Trophoblast cell (in vitro differentiated cells and primary cell): ENCODE data around the gene SNRNP70.
A peak's percentile ranks its signal among the peaks of the same experiment; 100 is the strongest.
"Not testable (repeated sequence)": the region's sequence is repeated elsewhere in the genome, so short reads cannot be mapped to it uniquely, and the experiment has no call there.

Experiments
- DNase-seq, 2 donors: peaks; one replicate each; pipeline ENCODE4 v3.0.0-alpha.2; 2016
- H2AFZ ChIP-seq: 2 replicates; pipeline ENCODE4 v1.6.1; 2013; ENCODE audit warnings: low read length, moderate library complexity, mild to moderate bottlenecking; ENCODE audit not compliant: insufficient read depth, poor library complexity
- H2AK5ac ChIP-seq: 2 replicates; pipeline ENCODE4 v1.6.1; 2013; ENCODE audit warnings: mild to moderate bottlenecking, low read length
- H2BK120ac ChIP-seq: 2 replicates; pipeline ENCODE4 v1.6.1; 2013; ENCODE audit warnings: low read length, mild to moderate bottlenecking, moderate library complexity; ENCODE audit not compliant: insufficient read depth, poor library complexity
- H2BK12ac ChIP-seq: 2 replicates; pipeline ENCODE4 v1.6.1; 2013; ENCODE audit warnings: mild to moderate bottlenecking, low read length, moderate library complexity
- H2BK5ac ChIP-seq: 2 replicates; pipeline ENCODE4 v1.6.1; 2013; ENCODE audit warnings: low read length, low read depth, moderate library complexity, mild to moderate bottlenecking; ENCODE audit not compliant: poor library complexity
- H3K14ac ChIP-seq: 2 replicates; pipeline ENCODE4 v1.6.1; 2013; ENCODE audit warnings: mild to moderate bottlenecking, low read length
- H3K18ac ChIP-seq: 2 replicates; pipeline ENCODE4 v1.6.1; 2013; ENCODE audit warnings: mild to moderate bottlenecking, low read length
- H3K23ac ChIP-seq: 2 replicates; pipeline ENCODE4 v1.6.1; 2013; ENCODE audit warnings: low read length
- H3K27ac ChIP-seq: 2 replicates; pipeline ENCODE4 v1.5.1; 2013; ENCODE audit warnings: low read depth, mild to moderate bottlenecking, inconsistent platforms, low read length, moderate library complexity
- H3K27me3 ChIP-seq: 2 replicates; pipeline ENCODE4 v1.6.1; 2013; ENCODE audit warnings: inconsistent platforms, mild to moderate bottlenecking, low read length, moderate library complexity; ENCODE audit not compliant: insufficient read depth
- H3K36me3 ChIP-seq, 2 experiments: 1 replicate in 1 of 2; 2 replicates in 1 of 2; pipeline ENCODE4 v1.6.1; 2013; ENCODE audit warnings: low read length in 2 of 2, mild to moderate bottlenecking in 2 of 2, moderate library complexity in 1 of 2; ENCODE audit not compliant: insufficient read depth in 2 of 2, control insufficient read depth in 1 of 2
- H3K4ac ChIP-seq: 2 replicates; pipeline ENCODE4 v1.6.1; 2013; ENCODE audit warnings: low read depth, mild to moderate bottlenecking, low read length, moderate library complexity
- H3K4me1 ChIP-seq, 2 experiments: 1 replicate in 1 of 2; 2 replicates in 1 of 2; pipeline ENCODE4 v1.6.1; 2013; ENCODE audit warnings: low read length in 2 of 2, mild to moderate bottlenecking in 2 of 2, moderate library complexity in 1 of 2; ENCODE audit not compliant: insufficient read depth in 2 of 2, control insufficient read depth in 1 of 2
- H3K4me2 ChIP-seq: 2 replicates; pipeline ENCODE4 v1.6.1; 2013; ENCODE audit warnings: inconsistent platforms, mild to moderate bottlenecking, low read length, moderate library complexity
- H3K4me3 ChIP-seq: 2 replicates; pipeline ENCODE4 v1.5.1; 2013; ENCODE audit warnings: mild to moderate bottlenecking, low read depth, low read length, inconsistent platforms
- H3K79me1 ChIP-seq: one replicate; pipeline ENCODE4 v1.6.1; 2013; ENCODE audit warnings: low read length
- H3K79me2 ChIP-seq: 2 replicates; pipeline ENCODE4 v1.6.1; 2013; ENCODE audit warnings: low read length, mild to moderate bottlenecking; ENCODE audit not compliant: control insufficient read depth, insufficient read depth, poor library complexity
- H3K9ac ChIP-seq: 2 replicates; pipeline ENCODE4 v1.6.1; 2013; ENCODE audit warnings: mild to moderate bottlenecking, low read length
- H3K9me3 ChIP-seq: 2 replicates; pipeline ENCODE4 v1.6.1; 2013; ENCODE audit warnings: low read depth, mild to moderate bottlenecking, control low read depth, inconsistent platforms, low read length; ENCODE audit not compliant: insufficient read depth
- H4K12ac ChIP-seq: 2 replicates; pipeline ENCODE4 v1.6.1; 2013; ENCODE audit warnings: low read depth, mild to moderate bottlenecking, low read length, moderate library complexity
- H4K8ac ChIP-seq: 2 replicates; pipeline ENCODE4 v1.6.1; 2013; ENCODE audit warnings: low read depth, mild to moderate bottlenecking, low read length, moderate library complexity
- H4K91ac ChIP-seq: one replicate; pipeline ENCODE4 v1.6.1; 2013; ENCODE audit warnings: low read depth, mild to moderate bottlenecking, low read length, moderate library complexity
- WGBS: extraction: QIAGEN DNeasy Blood & Tissue Kit; methylation state at CpG from one replicate; pipeline ENCODE4 v1.1.7; 2013; ENCODE audit warnings: missing lambda C conversion rate; ENCODE audit not compliant: insufficient read length, insufficient coverage; ENCODE audit errors: extremely low coverage; 5-methylcytosine and 5-hydroxymethylcytosine counted together

Gene SNRNP70

GRCh38 chr19:49049011-49049410 is 36.2 kb upstream of the SNRNP70 start, which contains the start of gene CGB8:
CGB8 (minus strand) TSS chr19:49049111; CDS start chr19:49048739, 372 bp downstream.
- not testable (repeated sequence) for H2AFZ ChIP-seq
- WGBS, result no CpG with 5 or more reads among the region's 12 CpGs

GRCh38 chr19:49049834-49050233 is 35.4 kb upstream of the SNRNP70 start:
- not testable (repeated sequence) for DNase-seq, H3K4me2 ChIP-seq, H2AFZ ChIP-seq, H2AK5ac ChIP-seq, H4K12ac ChIP-seq, H4K8ac ChIP-seq, H3K9me3 ChIP-seq, H3K18ac ChIP-seq, H3K14ac ChIP-seq, H2BK120ac ChIP-seq, H3K79me2 ChIP-seq, H2BK12ac ChIP-seq, H3K9ac ChIP-seq, H3K79me1 ChIP-seq, H3K36me3 ChIP-seq, H3K27ac ChIP-seq, H2BK5ac ChIP-seq, H3K4ac ChIP-seq, H3K23ac ChIP-seq, H3K4me3 ChIP-seq, H4K91ac ChIP-seq, H3K27me3 ChIP-seq, H3K4me1 ChIP-seq
- WGBS, result no CpG with 5 or more reads among the region's 4 CpGs

More at GRCh38 chr19:49049011-49049410, 36.2 kb upstream of the SNRNP70 start, which contains the start of gene CGB8:
- not testable (repeated sequence) for H2AK5ac ChIP-seq, DNase-seq, H3K18ac ChIP-seq, H3K79me1 ChIP-seq, H3K4me3 ChIP-seq, H3K79me2 ChIP-seq, H3K4ac ChIP-seq, H2BK120ac ChIP-seq, H3K9me3 ChIP-seq, H2BK12ac ChIP-seq, H4K12ac ChIP-seq, H3K9ac ChIP-seq, H3K36me3 ChIP-seq, H3K27me3 ChIP-seq, H3K14ac ChIP-seq, H3K4me2 ChIP-seq, H2BK5ac ChIP-seq, H3K23ac ChIP-seq, H3K27ac ChIP-seq, H4K8ac ChIP-seq, H3K4me1 ChIP-seq
- H4K91ac ChIP-seq, result peak within 1 kb of the TSS; percentile 43

GRCh38 chr19:49050376-49051033 is 34.7 kb upstream of the SNRNP70 start:
- H3K4me3 ChIP-seq, H3K23ac ChIP-seq, H4K12ac ChIP-seq, H3K27ac ChIP-seq, H3K4ac ChIP-seq, H2AFZ ChIP-seq, H3K36me3 ChIP-seq, H3K79me1 ChIP-seq, H3K9ac ChIP-seq, H3K79me2 ChIP-seq, H3K4me1 ChIP-seq, H3K4me2 ChIP-seq, H2BK5ac ChIP-seq, H3K27me3 ChIP-seq, H3K9me3 ChIP-seq, DNase-seq, H4K8ac ChIP-seq: not testable (repeated sequence)
- peak overlapping the region; percentile 71 for H2BK12ac ChIP-seq
- peak overlapping the region; percentile 19 for H2AK5ac ChIP-seq
- peak overlapping the region; percentile 66 for H3K14ac ChIP-seq
- peak overlapping the region; percentile 45 for H3K18ac ChIP-seq
- H2BK120ac ChIP-seq, result peak overlapping the region; percentile 31
- H4K91ac ChIP-seq, result peak overlapping the region; percentile 43
- no CpG with 5 or more reads among the region's 24 CpGs for WGBS

GRCh38 chr19:49056101-49056901 is 28.9 kb upstream of the SNRNP70 start:
- peak overlapping the region; percentile 11 for H3K14ac ChIP-seq
- DNase-seq, result peak; percentile 17 to 58
- H4K12ac ChIP-seq, result no peak overlapping the region
- H3K9me3 ChIP-seq, result peaks cover 2% of the 10 kb centered on the region
- no peak overlapping the region for H3K27ac ChIP-seq
- no peaks in the 10 kb centered on the region for H3K36me3 ChIP-seq
- H4K91ac ChIP-seq, result peak overlapping the region; percentile 29
- WGBS, result no CpG with 5 or more reads among the region's 63 CpGs
- peaks cover 16% of the 10 kb centered on the region for H3K79me1 ChIP-seq
- no peak overlapping the region for H2BK12ac ChIP-seq
- no peak overlapping the region for H2BK5ac ChIP-seq
- H3K4me3 ChIP-seq, result peak overlapping the region; percentile 53
- H3K4me1 ChIP-seq, result peaks cover 2 to 16% of the 10 kb centered on the region in 2 experiments
- H3K18ac ChIP-seq, result peak overlapping the region; percentile 42
- H3K23ac ChIP-seq, result no peak overlapping the region
- H3K79me2 ChIP-seq, result peaks cover 4% of the 10 kb centered on the region
- H4K8ac ChIP-seq, result peak overlapping the region; percentile 46
- H2BK120ac ChIP-seq, result peak overlapping the region; percentile 26
- H2AK5ac ChIP-seq, result no peak overlapping the region
- H3K4ac ChIP-seq, result peak overlapping the region; percentile 31
- no peak overlapping the region for H3K9ac ChIP-seq
- H3K27me3 ChIP-seq, result peaks cover 5% of the 10 kb centered on the region
- H3K4me2 ChIP-seq, result peak overlapping the region; percentile 75
- H2AFZ ChIP-seq, result peak overlapping the region; percentile 69
